Activated T-cell treated with anti-CD3 and anti-CD28 coated beads for 4 hours (primary cell): ENCODE results near the gene ADAMTS19.
"Not testable (repeated sequence)": the region's sequence is repeated elsewhere in the genome, so short reads cannot be mapped to it uniquely, and the experiment has no call there.

ENCODE experiments used
- DNase-seq: peaks from one replicate; pipeline ENCODE4 v3.0.0-alpha.2; 2020

Gene ADAMTS19

GRCh38 chr5:129474544-129474943, 14.4 kb downstream of the ADAMTS19 start:
- no peak for DNase-seq

- no peak for DNase-seq
These were observed 16.7 kb downstream of the ADAMTS19 start for GRCh38 chr5:129476751-129477150.

GRCh38 chr5:129477532-129477931, 17.4 kb downstream of the ADAMTS19 start:
- DNase-seq, result no peak

- DNase-seq, result no peak
These were observed 21.1 kb downstream of the ADAMTS19 start for GRCh38 chr5:129481161-129481560.

GRCh38 chr5:129496421-129496820, 36.3 kb downstream of the ADAMTS19 start:
- DNase-seq, result no peak

- no peak for DNase-seq
These were observed 36.9 kb downstream of the ADAMTS19 start for GRCh38 chr5:129496864-129497595.

GRCh38 chr5:129499208-129499852, 39.2 kb downstream of the ADAMTS19 start:
- DNase-seq, result no peak

- no peak for DNase-seq
These were observed 40.0 kb downstream of the ADAMTS19 start for GRCh38 chr5:129500101-129500500.

- DNase-seq, result no peak
These were observed 46.0 kb downstream of the ADAMTS19 start for GRCh38 chr5:129506086-129506485.

- DNase-seq, result no peak
These were observed 46.9 kb downstream of the ADAMTS19 start for GRCh38 chr5:129506950-129507349.

GRCh38 chr5:129507527-129507926, 47.4 kb downstream of the ADAMTS19 start:
- DNase-seq, result no peak

- no peak for DNase-seq
These were observed 48.5 kb downstream of the ADAMTS19 start for GRCh38 chr5:129508606-129509005.

- no peak for DNase-seq
These were observed 49.4 kb downstream of the ADAMTS19 start for GRCh38 chr5:129509363-129509975.

- no peak for DNase-seq
These were observed 51.2 kb downstream of the ADAMTS19 start for GRCh38 chr5:129511291-129511690.

- no peak for DNase-seq
These were observed 81.0 kb downstream of the ADAMTS19 start for GRCh38 chr5:129541051-129541450.

GRCh38 chr5:129541648-129542251, 81.7 kb downstream of the ADAMTS19 start:
- no peak for DNase-seq

- no peak for DNase-seq
These were observed 87.0 kb downstream of the ADAMTS19 start for GRCh38 chr5:129547137-129547536.

- DNase-seq, result no peak
These were observed 94.2 kb downstream of the ADAMTS19 start for GRCh38 chr5:129554134-129554904.

GRCh38 chr5:129563585-129563984, 103.5 kb downstream of the ADAMTS19 start:
- no peak for DNase-seq

- no peak for DNase-seq
These were observed 109.2 kb downstream of the ADAMTS19 start for GRCh38 chr5:129569295-129569694.

- DNase-seq, result no peak
These were observed 112.0 kb downstream of the ADAMTS19 start for GRCh38 chr5:129572060-129572459.

GRCh38 chr5:129584496-129584895, 124.4 kb downstream of the ADAMTS19 start:
- DNase-seq, result not testable (repeated sequence)
